Gastrocnemius medialis (tissue), 4 donors: Measurements from ENCODE around the gene CD52.

Source experiments
- CTCF ChIP-seq, 5 experiments: fragments of 450-650 bp in 3 of 5; fragments of 200-600 bp in 2 of 5; sonication (generic) in 2 of 5; IDR thresholded peaks in 4 of 5; conservative IDR thresholded peaks in 1 of 5; 1 replicate in 4 of 5; 2 replicates in 1 of 5; pipeline ENCODE4 v1.5.1; 2016 to 2019; ENCODE audit warnings: antibody characterized with exemption in 5 of 5, mild to moderate bottlenecking in 3 of 5, moderate library complexity in 3 of 5
- POLR2A ChIP-seq, 2 donors: fragments of 450-650 bp; IDR thresholded peaks; one replicate each; pipeline ENCODE4 v1.6.1; 2017; ENCODE audit warnings: antibody characterized with exemption in 2 of 2, mild to moderate bottlenecking in 2 of 2, moderate library complexity in 2 of 2

- TF ChIP-seq CTCF (IDR thresholded peaks at IDR 0.05 in 4 of 5, conservative IDR thresholded peaks at IDR 0.05 in 1 of 5), result no peak
- TF ChIP-seq POLR2A (IDR thresholded peaks at IDR 0.05), result no peak
Measured at GRCh38 chr1:26306290-26307229, 11.2 kb upstream of the CD52 start, which contains the start of gene UBXN11.
